Measurements from ENCODE around the gene PRR14L.

PRR14L gene

DNA sequence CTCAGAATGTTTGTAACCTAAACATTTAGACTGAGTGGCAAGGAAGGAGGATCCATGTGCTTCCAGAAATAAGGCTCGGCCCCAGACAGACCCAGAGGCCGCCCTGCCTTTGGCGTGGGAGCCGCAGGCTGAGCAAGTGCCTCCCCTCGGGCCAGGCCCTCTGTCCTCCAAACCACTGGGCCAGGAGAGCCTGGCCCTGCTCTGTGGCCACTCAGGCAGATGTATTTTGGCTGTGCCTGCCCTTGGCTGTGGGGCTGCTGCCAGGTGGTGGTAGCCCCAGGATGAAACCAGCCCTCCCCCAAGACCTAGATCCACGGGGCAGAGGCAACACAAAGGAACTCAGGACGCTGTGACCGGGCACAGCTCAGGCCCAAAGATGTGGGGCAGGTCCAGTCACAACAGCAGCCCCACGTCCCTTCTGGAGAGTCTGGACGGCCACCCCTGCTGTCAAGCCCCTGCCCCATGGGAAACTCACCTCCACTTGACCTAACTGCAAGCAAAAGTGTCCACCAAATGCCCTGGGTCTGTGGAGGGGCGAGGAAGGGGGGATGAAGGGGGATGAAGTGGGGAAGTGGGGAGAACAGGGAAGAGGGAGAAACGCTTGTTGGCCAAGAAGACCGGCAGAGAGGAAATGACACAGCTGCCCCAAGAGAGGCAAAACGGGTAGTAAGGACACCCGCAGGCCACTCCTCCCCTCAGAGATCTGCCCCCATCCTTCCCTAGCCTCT lies 111.9 kb downstream of the PRR14L start:
- no peak for DNase-seq

DNA sequence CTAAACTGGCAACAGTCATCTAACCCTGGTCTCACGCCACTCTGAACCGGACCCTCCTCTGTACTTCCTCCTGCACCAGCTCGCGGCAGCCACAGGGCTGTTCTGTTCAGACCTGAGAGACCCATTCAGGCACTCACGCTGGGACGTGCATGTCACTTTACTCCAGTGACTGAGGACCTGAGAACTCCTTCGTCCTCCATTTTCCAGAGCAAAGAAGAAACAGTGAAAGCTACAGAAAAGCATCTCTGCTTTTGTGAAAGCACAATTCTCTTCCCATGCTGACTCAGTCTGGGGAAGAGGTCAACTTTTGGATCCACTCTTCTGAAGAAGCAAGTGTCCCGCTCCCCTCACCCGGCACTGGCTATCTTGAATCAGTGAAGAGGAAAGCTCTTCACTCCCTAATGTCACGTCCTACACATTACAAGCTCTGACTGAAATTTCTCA lies 112.5 kb downstream of the PRR14L start:
- no peak for DNase-seq

DNA sequence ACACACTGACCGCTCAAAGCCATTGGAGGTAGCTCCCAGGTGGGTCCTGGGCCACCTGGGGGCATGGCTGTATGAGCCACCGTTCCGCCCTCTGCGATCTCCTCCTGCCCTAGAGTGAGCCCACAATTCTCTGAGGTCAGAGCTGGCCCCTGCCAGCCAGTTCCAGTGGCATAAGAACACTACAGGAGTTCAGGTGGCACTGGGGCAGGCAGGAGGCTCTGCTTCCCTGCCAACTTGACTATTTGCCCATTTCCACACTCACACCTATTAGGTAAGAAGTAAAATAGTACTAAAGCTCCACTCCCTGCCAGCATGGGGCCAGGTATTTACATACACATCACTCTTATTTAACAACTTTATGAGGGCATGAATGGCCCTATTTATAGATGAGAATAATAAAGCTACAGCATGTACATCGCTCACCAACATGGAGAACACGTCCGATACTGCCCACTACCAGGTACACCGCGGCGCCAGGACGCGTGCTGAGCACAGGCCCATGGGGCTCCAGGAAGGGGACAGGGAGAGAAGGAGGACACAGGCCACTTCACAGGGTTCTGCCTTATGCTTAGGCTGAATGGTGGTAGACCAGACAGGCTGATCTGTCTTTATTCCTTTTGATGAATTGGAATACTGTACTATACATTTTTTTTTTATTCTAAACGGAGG lies 114.2 kb downstream of the PRR14L start:
- no peak for DNase-seq

DNA sequence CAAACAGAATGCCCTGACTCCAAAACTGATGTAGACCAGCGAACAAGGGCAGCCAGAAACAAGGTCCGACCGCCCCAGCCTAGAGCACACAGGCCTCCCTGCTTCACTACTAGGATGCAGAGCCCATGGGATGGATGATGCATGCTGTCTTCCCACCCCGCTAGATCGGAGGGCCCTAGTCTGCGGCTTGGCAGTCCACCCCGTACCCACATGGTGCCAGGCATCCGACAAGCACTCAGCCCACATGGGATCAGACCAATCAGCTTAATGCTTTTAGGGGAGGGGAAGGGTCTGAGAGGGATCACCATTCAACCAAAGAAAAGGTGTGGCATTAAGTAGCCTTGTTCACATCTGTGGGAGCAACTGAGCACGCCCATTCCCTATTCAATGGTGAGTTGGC lies 118.5 kb downstream of the PRR14L start:
- no peak for DNase-seq
